HG02610 (cell line): ENCODE results near the gene RAI14.
"Not testable (repeated sequence)": the region's sequence is repeated elsewhere in the genome, so short reads cannot be mapped to it uniquely, and the experiment has no call there.

Experiments used
- ATAC-seq: cut with Tn5 transposase; IDR thresholded peaks from one replicate; pipeline ENCODE4 v1.9.1; 2021; ENCODE audit warnings: mild to moderate bottlenecking, moderate library complexity; ENCODE audit not compliant: unreplicated experiment

RAI14 gene

DNA sequence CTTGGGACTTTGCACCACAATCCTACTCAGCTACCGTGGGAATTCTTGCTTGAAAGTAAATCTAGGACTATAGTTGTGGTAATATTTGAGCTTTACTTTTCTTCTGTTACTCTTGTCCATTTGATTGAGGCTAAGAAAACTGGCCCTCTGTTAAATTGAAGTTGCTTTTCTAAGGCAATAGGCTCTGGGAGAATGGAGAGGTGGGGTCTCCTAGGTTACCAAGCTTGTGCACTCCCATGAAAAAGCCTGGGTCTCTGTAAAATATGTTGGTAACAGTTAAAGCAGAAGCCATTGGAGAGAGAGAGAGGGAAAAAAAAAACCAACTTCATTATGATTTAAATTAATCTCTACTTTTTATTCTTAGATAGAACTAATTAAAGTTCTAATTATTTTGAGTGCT lies 68.6 kb downstream of the RAI14 start:
- ATAC-seq: no peak

GRCh38 chr5:34727166-34727749 lies 71.1 kb downstream of the RAI14 start:
- not testable (repeated sequence) for ATAC-seq

DNA sequence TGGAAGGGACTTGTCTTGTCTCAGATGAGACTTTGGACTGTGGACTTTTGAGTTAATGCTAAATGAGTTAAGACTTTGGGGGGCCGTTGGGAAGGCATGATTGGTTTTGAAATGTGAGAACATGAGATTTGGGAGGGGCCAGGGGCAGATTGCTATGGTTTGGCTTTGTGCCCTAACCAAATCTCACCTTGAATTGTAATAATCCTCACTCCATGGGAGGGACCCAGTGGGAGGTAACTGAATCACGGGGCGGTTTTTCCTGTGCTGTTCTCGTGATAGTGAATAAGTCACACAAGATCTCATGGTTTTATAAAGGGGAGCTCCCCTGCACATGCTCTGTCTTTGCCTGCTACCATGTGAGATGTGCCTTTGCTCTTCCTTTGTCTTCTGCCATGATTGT lies 72.1 kb downstream of the RAI14 start:
- no peak for ATAC-seq

GRCh38 chr5:34731435-34732232 lies 75.5 kb downstream of the RAI14 start:
- no peak for ATAC-seq

GRCh38 chr5:34734326-34734725 lies 78.2 kb downstream of the RAI14 start:
- no peak for ATAC-seq

DNA sequence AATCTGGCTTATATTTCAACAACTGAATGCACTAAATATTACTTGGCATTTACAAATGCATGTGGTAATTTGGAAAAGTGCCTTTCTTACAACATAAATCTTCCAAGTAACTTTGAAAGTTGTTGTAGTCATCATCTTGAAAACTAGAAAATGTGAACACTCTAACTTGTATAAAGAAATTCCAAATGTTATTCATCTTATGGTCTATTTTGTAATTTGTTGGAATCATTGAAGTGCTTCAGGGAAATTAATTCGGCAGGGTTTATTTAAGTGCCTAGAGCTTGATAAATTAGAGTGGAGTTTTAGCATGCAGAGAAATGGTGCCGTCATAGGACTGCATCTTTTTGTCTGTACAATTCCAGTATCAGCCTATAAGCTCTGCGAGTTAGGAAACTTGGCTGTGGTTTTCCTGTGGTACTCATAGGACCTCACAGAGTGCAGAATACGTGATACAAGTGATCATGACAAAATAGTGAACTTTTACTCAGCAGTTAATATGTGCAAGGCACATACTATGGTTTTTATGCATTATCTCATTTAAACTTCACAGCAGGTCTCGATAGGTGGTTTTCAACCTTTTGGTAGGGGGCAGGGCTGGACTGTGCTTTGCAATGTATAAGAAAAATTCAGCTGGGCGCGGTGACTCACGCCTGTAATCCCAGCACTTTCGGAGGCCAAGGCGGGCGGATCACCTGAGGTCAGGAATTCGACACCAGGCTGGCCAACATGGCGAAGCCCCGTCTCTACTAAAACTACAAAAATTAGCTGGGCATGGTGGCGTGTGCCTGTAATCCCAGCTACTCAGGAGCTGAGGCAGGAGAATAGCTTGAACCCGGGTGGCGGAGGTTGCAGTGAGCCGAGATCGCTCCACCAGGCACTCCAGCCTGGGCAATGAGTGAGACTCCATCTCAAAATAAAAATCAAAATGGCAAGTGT lies 79.6 kb downstream of the RAI14 start:
- ATAC-seq: no peak

DNA sequence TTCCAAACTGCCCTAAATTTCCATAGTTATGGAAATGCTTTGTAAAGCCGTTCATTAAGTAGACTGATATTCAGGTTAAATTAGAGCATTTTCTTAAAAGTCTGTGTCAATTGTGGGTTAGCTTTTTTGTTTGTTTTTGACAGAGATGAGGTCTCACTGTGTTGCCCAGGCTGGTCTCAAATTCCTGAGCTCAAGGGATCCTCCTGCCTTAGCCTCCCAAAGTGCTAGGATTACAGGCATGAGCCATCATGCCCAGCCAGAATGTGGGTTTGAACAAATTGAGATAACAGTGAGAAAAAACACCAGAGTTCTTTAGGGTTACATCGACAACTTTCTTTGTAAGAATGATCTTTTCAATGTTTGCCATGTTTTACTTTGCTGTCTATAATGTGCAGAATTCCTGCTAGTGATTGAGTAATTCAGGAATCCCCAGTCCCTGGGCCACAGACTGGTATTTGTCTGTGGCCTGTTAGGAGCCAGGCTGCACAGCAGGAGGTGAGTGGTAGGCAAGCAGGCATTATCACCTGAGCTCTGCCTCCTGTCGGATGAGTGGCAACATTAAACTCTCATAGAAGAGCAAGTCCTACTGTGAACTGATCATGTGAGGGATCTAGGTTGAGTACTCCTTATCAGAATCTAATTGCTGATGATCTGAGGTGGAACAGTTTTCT lies 80.5 kb downstream of the RAI14 start:
- ATAC-seq: no peak

GRCh38 chr5:34737731-34738130 lies 81.6 kb downstream of the RAI14 start:
- no peak for ATAC-seq

GRCh38 chr5:34738381-34738780 lies 82.3 kb downstream of the RAI14 start:
- ATAC-seq: no peak

DNA sequence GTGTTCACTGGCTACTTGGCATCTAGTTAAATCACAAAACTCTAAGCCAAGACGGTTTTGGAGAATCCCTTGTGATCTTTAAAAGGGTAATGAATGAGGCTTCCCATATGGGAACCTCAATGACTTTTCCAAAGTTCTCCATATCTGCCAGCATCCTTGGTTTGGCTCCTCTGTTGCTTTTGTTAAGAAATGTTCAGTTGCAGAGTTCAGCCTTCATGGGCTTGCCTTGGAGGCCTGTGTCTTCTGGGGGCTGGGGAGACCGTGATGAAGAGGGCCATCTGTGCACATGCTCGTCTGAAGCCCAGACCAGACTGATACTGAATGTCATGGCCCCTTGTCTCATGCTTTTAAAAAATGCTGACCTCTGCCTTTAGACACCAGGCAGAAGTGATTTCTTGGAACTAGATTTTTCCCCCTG lies 84.3 kb downstream of the RAI14 start:
- no peak for ATAC-seq

GRCh38 chr5:34742061-34742460 lies 85.9 kb downstream of the RAI14 start:
- no peak for ATAC-seq

DNA sequence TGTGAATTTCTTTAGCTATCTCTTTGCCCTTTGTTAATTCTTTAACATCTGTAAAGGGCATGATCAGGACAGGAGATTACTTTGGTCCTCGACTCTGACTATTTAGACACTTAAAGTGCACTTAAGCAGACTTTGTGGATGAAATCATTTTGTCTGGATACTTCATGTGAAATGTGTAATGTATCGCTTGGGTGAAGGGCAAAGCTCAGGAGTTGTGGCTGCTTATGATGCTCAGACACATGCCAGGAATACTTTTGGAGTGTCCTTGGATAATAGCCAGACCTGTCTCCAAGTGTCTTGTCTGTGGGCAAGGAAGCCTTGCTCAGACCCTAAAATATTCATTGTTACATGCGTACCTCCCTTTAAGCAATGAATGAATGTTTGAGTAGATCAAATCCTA lies 87.8 kb downstream of the RAI14 start:
- ATAC-seq: no peak

DNA sequence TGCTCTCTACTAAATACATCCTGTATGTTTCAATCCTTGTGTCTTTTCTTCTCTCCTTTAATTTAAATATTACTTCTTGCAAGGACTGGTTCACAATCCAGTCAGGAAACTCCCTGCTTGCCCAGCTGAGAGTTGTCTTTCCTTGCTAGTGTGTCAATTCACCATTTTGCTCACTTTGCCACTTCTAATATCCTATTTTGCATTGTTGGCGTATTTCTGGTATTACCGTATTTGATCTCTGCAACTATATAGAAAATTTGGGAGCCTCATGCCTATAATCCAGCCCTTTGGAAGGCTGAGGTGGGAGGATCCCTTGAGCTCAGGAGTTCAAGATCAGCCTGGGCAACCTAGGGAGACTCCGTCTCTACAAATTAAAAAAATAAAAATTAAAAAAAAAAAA lies 92.3 kb downstream of the RAI14 start:
- no peak for ATAC-seq

GRCh38 chr5:34749431-34749873 lies 93.3 kb downstream of the RAI14 start:
- ATAC-seq: no peak

- no peak for ATAC-seq
Observed at GRCh38 chr5:34750206-34750605, 94.1 kb downstream of the RAI14 start.

- ATAC-seq: no peak
Observed at GRCh38 chr5:34751807-34752736, 95.9 kb downstream of the RAI14 start.

- ATAC-seq: not testable (repeated sequence)
Observed at GRCh38 chr5:34753236-34753635, 97.1 kb downstream of the RAI14 start.

GRCh38 chr5:34755926-34756325 lies 99.8 kb downstream of the RAI14 start:
- ATAC-seq: no peak

- ATAC-seq: no peak
Observed at GRCh38 chr5:34756781-34757624, 100.9 kb downstream of the RAI14 start.
